HL-60 (cell line): ENCODE measurements around the gene GZMM.

Source experiments
- DNase-seq, 2 experiments: peaks; one replicate each; pipeline ENCODE4 v3.0.0-alpha.2; 2010 to 2020; ENCODE audit warnings: low read depth in 1 of 2, low spot score in 1 of 2
- H3K27ac ChIP-seq: fragments of 250-450 bp; sonication (Bioruptor Pico); replicated peaks from 2 replicates; pipeline ENCODE4 v1.5.1; 2020; ENCODE audit warnings: mild to moderate bottlenecking, moderate library complexity
- H3K27me3 ChIP-seq: fragments of 250-450 bp; sonication (Bioruptor Pico); 2 replicates; pipeline ENCODE4 v1.5.1; 2021; ENCODE audit warnings: mild to moderate bottlenecking, moderate library complexity; ENCODE audit not compliant: insufficient read depth, poor library complexity, severe bottlenecking
- H3K4me3 ChIP-seq: replicated peaks from 2 replicates; pipeline ENCODE4 v1.5.1; 2011; ENCODE audit warnings: mild to moderate bottlenecking, control low read depth, low read length; ENCODE audit not compliant: insufficient read depth
- GABPA ChIP-seq: IDR thresholded peaks from 2 replicates; pipeline ENCODE4 v1.6.1; 2012; ENCODE audit warnings: low read depth
- POLR2AphosphoS5 ChIP-seq: IDR thresholded peaks from 2 replicates; pipeline ENCODE4 v1.6.1; 2012; ENCODE audit warnings: low read depth
- SPI1 ChIP-seq: IDR thresholded peaks from 2 replicates; pipeline ENCODE4 v1.6.1; 2012; ENCODE audit warnings: low read depth, mild to moderate bottlenecking, borderline replicate concordance
- TF ChIP-seq, protein P1 (sequence below): IDR thresholded peaks from one replicate; pipeline ENCODE4 v1.5.1; 2011; ENCODE audit warnings: low read length, control low read depth, inconsistent platforms; ENCODE audit not compliant: insufficient read depth
- TF ChIP-seq, protein P2 (sequence below): IDR thresholded peaks from 2 replicates; pipeline ENCODE4 v1.6.1; 2012; ENCODE audit warnings: low read depth; ENCODE audit not compliant: insufficient replicate concordance

Gene GZMM

DNA sequence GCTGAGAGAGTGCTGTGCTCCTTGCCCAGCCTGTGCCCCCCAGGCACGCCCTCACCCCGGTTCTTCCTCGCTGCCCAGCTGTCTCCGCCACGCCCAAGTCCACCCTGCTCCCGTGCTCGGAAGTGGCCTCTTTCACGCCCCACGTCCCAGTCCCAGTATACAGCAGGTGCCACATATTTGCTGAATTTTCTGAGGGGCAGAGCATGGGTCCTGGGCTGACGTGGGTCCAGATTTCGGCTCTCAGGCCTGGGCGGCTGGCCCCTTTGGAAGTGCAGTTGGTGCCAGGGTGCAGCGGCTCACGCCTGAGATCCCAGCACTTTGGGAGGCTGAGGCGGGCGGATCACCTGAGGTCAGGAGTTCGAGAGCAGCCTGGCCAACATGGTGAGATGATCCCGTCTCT lies 49.2 kb downstream of the GZMM start:
- H3K27ac ChIP-seq = no peak overlapping the region
- H3K27me3 ChIP-seq = peaks cover 23% of the 10 kb centered on the region
- H3K4me3 ChIP-seq = no peak overlapping the region
- TF ChIP-seq, protein P1, sequence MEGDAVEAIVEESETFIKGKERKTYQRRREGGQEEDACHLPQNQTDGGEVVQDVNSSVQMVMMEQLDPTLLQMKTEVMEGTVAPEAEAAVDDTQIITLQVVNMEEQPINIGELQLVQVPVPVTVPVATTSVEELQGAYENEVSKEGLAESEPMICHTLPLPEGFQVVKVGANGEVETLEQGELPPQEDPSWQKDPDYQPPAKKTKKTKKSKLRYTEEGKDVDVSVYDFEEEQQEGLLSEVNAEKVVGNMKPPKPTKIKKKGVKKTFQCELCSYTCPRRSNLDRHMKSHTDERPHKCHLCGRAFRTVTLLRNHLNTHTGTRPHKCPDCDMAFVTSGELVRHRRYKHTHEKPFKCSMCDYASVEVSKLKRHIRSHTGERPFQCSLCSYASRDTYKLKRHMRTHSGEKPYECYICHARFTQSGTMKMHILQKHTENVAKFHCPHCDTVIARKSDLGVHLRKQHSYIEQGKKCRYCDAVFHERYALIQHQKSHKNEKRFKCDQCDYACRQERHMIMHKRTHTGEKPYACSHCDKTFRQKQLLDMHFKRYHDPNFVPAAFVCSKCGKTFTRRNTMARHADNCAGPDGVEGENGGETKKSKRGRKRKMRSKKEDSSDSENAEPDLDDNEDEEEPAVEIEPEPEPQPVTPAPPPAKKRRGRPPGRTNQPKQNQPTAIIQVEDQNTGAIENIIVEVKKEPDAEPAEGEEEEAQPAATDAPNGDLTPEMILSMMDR = no peak
- TF ChIP-seq, protein P2, sequence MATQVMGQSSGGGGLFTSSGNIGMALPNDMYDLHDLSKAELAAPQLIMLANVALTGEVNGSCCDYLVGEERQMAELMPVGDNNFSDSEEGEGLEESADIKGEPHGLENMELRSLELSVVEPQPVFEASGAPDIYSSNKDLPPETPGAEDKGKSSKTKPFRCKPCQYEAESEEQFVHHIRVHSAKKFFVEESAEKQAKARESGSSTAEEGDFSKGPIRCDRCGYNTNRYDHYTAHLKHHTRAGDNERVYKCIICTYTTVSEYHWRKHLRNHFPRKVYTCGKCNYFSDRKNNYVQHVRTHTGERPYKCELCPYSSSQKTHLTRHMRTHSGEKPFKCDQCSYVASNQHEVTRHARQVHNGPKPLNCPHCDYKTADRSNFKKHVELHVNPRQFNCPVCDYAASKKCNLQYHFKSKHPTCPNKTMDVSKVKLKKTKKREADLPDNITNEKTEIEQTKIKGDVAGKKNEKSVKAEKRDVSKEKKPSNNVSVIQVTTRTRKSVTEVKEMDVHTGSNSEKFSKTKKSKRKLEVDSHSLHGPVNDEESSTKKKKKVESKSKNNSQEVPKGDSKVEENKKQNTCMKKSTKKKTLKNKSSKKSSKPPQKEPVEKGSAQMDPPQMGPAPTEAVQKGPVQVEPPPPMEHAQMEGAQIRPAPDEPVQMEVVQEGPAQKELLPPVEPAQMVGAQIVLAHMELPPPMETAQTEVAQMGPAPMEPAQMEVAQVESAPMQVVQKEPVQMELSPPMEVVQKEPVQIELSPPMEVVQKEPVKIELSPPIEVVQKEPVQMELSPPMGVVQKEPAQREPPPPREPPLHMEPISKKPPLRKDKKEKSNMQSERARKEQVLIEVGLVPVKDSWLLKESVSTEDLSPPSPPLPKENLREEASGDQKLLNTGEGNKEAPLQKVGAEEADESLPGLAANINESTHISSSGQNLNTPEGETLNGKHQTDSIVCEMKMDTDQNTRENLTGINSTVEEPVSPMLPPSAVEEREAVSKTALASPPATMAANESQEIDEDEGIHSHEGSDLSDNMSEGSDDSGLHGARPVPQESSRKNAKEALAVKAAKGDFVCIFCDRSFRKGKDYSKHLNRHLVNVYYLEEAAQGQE = peak; percentile 7
- DNase-seq = no peak

DNA sequence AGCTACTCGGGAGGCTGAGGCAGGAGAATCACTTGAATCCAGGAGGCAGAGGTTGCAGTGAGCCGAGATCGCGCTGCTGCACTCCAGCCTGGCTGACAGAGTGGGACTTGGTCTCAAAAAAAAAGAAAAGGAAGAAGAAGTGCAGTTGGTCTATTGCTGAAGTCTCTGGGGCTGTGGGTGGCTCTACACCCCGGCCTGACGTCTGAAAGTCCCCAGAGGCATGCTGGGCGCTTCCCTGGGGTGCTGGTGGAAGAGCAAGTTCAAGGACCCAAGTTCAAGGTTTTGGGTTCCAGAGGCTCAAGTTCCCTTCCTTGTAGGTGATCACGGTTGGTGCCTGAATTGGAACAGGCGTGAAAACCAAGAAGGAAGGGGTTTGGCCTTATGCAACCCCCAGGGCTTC lies 49.7 kb downstream of the GZMM start:
- no peak overlapping the region for H3K4me3 ChIP-seq
- TF ChIP-seq POLR2AphosphoS5 = no peak
- no peak for TF ChIP-seq SPI1
- TF ChIP-seq, protein P1 = no peak
- TF ChIP-seq GABPA = no peak
- TF ChIP-seq, protein P2 = no peak
- no peak overlapping the region for H3K27ac ChIP-seq
- peaks cover 21% of the 10 kb centered on the region for H3K27me3 ChIP-seq
- no peak for DNase-seq

DNA sequence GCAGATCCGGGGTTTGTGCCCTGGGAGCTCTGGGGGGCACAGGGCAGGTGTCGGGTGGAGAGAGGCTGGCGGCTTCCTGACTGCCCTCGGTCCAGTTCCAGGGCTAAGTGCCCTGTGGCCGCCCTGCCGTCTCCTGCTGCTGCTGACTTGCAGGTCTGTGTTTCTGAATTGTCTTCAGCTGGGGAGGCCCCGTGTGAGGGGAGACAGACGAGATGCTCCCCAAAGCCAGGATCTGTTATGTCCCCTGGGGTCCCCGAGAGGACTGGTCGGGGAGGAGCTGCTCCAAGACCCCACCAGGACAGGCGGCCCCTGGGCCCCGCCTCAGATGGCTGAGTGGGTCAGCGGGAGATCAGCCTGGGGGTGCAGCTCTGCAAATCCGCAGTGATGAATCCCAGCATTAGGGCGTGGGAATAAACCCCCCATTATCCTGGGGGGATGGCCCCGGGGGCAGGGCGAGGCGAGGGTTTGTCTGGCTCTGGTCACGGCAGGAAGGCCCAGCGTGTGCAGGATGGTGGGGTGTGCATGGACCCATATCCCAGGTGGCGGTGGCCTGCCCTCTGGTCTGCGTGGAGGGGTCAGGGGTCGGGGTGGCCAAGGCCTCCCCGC lies 50.5 kb downstream of the GZMM start:
- DNase-seq = no peak
- Histone ChIP-seq H3K4me3 (no peak overlapping the region), H3K27ac (no peak overlapping the region), H3K27me3 (peaks cover 12% of the 10 kb centered on the region)
- TF ChIP-seq, protein P2 = no peak
- TF ChIP-seq POLR2AphosphoS5 (no peak), SPI1 (no peak), GABPA (no peak)
- TF ChIP-seq, protein P1 = no peak
